ENCODE data around the gene ATP8B1. TPM values are rescaled to one million over a fixed set of nuclear protein-coding genes. Genes with fewer than 3 reads are reported as not detected.

The ATP8B1 gene
- total and polyA plus RNA-seq, 2 of the 4 experiments (the other 2 are of a cell fraction) = 64.3 to 136 TPM

DNA sequence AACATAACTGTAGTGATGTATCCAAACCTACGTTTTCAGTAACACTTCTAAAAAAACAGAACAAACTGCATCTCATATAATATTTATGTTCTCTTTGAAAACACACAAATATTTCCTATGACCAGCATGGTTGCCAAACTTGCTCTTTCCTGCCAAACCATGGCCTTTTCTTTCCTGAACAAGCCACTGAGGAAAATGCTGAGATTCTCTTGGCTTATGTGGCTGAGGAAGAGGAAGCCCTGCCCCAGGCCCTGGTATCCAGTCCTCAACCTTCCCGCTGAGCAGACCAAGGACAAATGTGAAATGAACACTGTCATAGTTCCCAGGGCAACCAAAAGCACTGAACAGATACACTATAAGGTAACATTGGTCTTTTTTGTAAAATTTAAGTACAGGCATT is 145.6 kb downstream of the ATP8B1 start:
- in situ Hi-C loops (cut with MboI; ENCODE audit: low sequenced_read_pairs) = no loop called here
- H2BK15ac ChIP-seq (ENCODE audit: low read depth, low read length) = no peak overlapping the region
- H2BK5ac ChIP-seq (ENCODE audit: low read depth, low read length, poor library complexity, severe bottlenecking) = no peak overlapping the region
- H3K79me1 ChIP-seq (ENCODE audit: low read depth in 1 of 2, low read length in 2 of 2) = peaks cover 39 to 64% of the 10 kb centered on the region in 2 experiments
- H3K27ac ChIP-seq (ENCODE audit: insufficient read depth, low read length) = no peak overlapping the region
- H3K36me3 ChIP-seq (ENCODE audit: control insufficient read depth, insufficient read depth, low read length) = peaks cover 29% of the 10 kb centered on the region
- H2AK5ac ChIP-seq (ENCODE audit: low read depth, low read length) = no peak overlapping the region
- no peak overlapping the region for H4K5ac ChIP-seq (ENCODE audit: low read depth, low read length)
- intact Hi-C loops (cut with micrococcal nuclease) = no loop called here
- no peak overlapping the region for H3K56ac ChIP-seq (ENCODE audit: extremely low read depth, insufficient read depth, low read length)
- H2AFZ ChIP-seq (replicated peaks; ENCODE audit: low read length, poor library complexity) = no peak overlapping the region
- no TSS peak for BruUV-seq (replicated peaks)
- H3K4me2 ChIP-seq (ENCODE audit: low read depth, low read length) = no peak overlapping the region
- peaks cover 18% of the 10 kb centered on the region for H3K9me1 ChIP-seq (ENCODE audit: insufficient read depth, low read length)
- ChIA-PET CTCF (no interaction called here), POLR2A (ENCODE audit: unreplicated experiment) (no interaction called here)
- no peak overlapping the region for H3K4ac ChIP-seq (ENCODE audit: low read depth, low read length)
- DNase-seq (no peak), ATAC-seq (ENCODE audit: low read depth) (no peak)
- H2AK9ac ChIP-seq (replicated peaks; ENCODE audit: low read depth, low read length, poor library complexity) = no peak overlapping the region
- H4K20me1 ChIP-seq (ENCODE audit: insufficient read depth, low read length) = peaks cover 7% of the 10 kb centered on the region; the same call in 1 of the 2 replicates
- H3K9me3 ChIP-seq (ENCODE audit: control insufficient read depth, insufficient read depth, low read length) = peaks cover 8% of the 10 kb centered on the region
- H4K91ac ChIP-seq (ENCODE audit: insufficient read depth, low read depth, low read length) = no peak overlapping the region
- no peak overlapping the region for H3K4me3 ChIP-seq (ENCODE audit: insufficient read depth, low read depth, low read length)
- no CpG with 5 or more reads among the region's 2 CpGs for WGBS, 2 experiments (ENCODE audit: extremely low coverage in 2 of 2, insufficient read length in 1 of 2)
- H2BK20ac ChIP-seq (ENCODE audit: low read depth, low read length) = no peak overlapping the region
- H4K8ac ChIP-seq (ENCODE audit: low read depth in 2 of 2, low read length in 2 of 2) = no peak overlapping the region
- dilution Hi-C loops (cut with HindIII; ENCODE audit: low sequenced_read_pairs, unreplicated experiment) = no loop called here
- no peak for TF ChIP-seq SMC3 (IDR thresholded peaks at IDR 0.05; ENCODE audit: low read depth, low read length)
- no peak for TF ChIP-seq MXI1 (IDR thresholded peaks at IDR 0.05; ENCODE audit: borderline replicate concordance, low read depth, low read length)
- no peak for TF ChIP-seq CHD1 (IDR thresholded peaks at IDR 0.05; ENCODE audit: low read depth, low read length)
- no peak for TF ChIP-seq RAD21 (IDR thresholded peaks at IDR 0.05; ENCODE audit: low read length)
- TF ChIP-seq, protein P1, sequence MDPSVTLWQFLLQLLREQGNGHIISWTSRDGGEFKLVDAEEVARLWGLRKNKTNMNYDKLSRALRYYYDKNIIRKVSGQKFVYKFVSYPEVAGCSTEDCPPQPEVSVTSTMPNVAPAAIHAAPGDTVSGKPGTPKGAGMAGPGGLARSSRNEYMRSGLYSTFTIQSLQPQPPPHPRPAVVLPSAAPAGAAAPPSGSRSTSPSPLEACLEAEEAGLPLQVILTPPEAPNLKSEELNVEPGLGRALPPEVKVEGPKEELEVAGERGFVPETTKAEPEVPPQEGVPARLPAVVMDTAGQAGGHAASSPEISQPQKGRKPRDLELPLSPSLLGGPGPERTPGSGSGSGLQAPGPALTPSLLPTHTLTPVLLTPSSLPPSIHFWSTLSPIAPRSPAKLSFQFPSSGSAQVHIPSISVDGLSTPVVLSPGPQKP (IDR thresholded peaks at IDR 0.05; ENCODE audit: borderline replicate concordance, low read depth, low read length) = no peak
- H3K27me3 ChIP-seq (ENCODE audit: control insufficient read depth, insufficient read depth, low read length) = no peaks in the 10 kb centered on the region
- H3K9ac ChIP-seq (ENCODE audit: low read depth, low read length) = no peak overlapping the region
- no peak overlapping the region for H2BK120ac ChIP-seq (ENCODE audit: low read depth, low read length)
- H3K4me1 ChIP-seq (ENCODE audit: control insufficient read depth, insufficient read depth, low read length) = peaks cover 6% of the 10 kb centered on the region; the same call in 1 of the 2 replicates
- no peak overlapping the region for H3K18ac ChIP-seq (ENCODE audit: low read depth, low read length)
- no peak overlapping the region for H3K14ac ChIP-seq (replicated peaks; ENCODE audit: low read depth, low read length)
- H3K23ac ChIP-seq (ENCODE audit: low read depth, low read length) = no peak overlapping the region
